Activated CD4-positive, alpha-beta T cell treated with anti-CD3 and anti-CD28 coated beads, Interleukin-2, amount 10 ng/mL, durations not matched to agents 24 days and 14 days (primary cell): Measurements from ENCODE around the gene ALG14. TPM values are rescaled to one million over a fixed set of nuclear protein-coding genes. Genes with fewer than 3 reads are reported as not detected.

Experiments used
- DNase-seq: peaks from one replicate; pipeline ENCODE4 v3.0.0; 2022
- H3K27ac Mint-ChIP-seq: one replicate; pipeline ENCODE4 v1.8.0; 2022; ENCODE audit warnings: mild to moderate bottlenecking, mixed read lengths
- H3K27me3 Mint-ChIP-seq: one replicate; pipeline ENCODE4 v1.8.0; 2022; ENCODE audit warnings: mixed read lengths
- H3K36me3 Mint-ChIP-seq: one replicate; pipeline ENCODE4 v1.8.0; 2022; ENCODE audit warnings: low read depth, mild to moderate bottlenecking, mixed read lengths
- H3K4me1 Mint-ChIP-seq: one replicate; pipeline ENCODE4 v1.8.0; 2021; ENCODE audit warnings: mixed read lengths
- H3K4me3 Mint-ChIP-seq: one replicate; pipeline ENCODE4 v1.8.0; 2022; ENCODE audit warnings: mild to moderate bottlenecking, moderate library complexity, mixed read lengths
- H3K9me3 Mint-ChIP-seq: one replicate; pipeline ENCODE4 v1.8.0; 2021; ENCODE audit warnings: mixed read lengths
- intact Hi-C: fragments of 100-400 bp; cut with micrococcal nuclease; formaldehyde crosslinking; loops from one replicate; pipeline ENCODE4 v1.15.1; 2023
- total RNA-seq: library from RNA; stranded (reverse); gene quantifications from 2 replicates; pipeline ENCODE4 v1.2.3, GENCODE V29; 2022

The ALG14 gene, protein sequence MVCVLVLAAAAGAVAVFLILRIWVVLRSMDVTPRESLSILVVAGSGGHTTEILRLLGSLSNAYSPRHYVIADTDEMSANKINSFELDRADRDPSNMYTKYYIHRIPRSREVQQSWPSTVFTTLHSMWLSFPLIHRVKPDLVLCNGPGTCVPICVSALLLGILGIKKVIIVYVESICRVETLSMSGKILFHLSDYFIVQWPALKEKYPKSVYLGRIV
- 1.7 and 2.1 TPM in 2 replicates for total RNA-seq

- Mint-ChIP-seq H3K27ac (peak within 1 kb of the TSS; percentile 94), H3K9me3 (no peaks in the 10 kb centered on the region), H3K27me3 (no peaks in the 10 kb centered on the region), H3K4me3 (peak within 1 kb of the TSS; percentile 91), H3K36me3 (no peaks in the 10 kb centered on the region), H3K4me1 (peaks cover 19% of the 10 kb centered on the region)
- DNase-seq = peak; percentile 97
- intact Hi-C loops = loop anchor here (1.0 to 2.0 kb wide), 2 partner anchors 162 to 654 kb away; partner anchors contain the start of genes ABCD3 and RWDD3
Measured at GRCh38 chr1:95072532-95073419, at the start of gene ALG14. ALG14 (minus strand) TSS chr1:95072951; CDS start chr1:95072898, 53 bp downstream.

DNA sequence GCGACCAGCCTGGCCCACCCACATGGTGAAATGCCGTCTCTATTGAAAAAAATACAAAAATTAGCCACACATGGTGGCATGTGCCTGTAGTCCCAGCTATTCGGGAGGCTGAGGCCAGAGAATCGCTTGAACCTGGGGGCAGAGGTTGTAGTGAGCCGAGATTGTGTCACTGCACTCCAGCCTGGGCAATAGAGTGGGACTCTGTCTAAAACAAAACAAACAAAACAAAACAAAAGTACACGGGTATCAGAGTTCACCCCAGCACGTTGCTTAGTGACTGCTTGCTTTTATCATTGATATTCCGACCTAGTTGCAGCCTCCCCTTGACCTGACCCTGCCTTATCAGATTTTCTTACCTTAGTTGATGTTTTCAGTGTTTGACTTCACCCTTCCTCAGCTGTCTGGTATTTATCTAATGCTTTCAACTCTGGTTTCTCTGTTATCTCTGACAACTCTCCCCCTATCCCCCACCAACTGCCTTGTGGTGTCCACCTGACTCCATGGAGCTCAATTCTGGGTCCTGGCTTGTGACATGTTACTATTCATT lies 49.5 kb upstream of the ALG14 start:
- no peak for DNase-seq
- no peaks in the 10 kb centered on the region for H3K9me3 Mint-ChIP-seq
- no peaks in the 10 kb centered on the region for H3K36me3 Mint-ChIP-seq
- H3K4me3 Mint-ChIP-seq = no peak overlapping the region
- intact Hi-C loops = no loop called here
- peaks cover 45% of the 10 kb centered on the region for H3K27me3 Mint-ChIP-seq
- peaks cover 4% of the 10 kb centered on the region for H3K4me1 Mint-ChIP-seq
- H3K27ac Mint-ChIP-seq = no peak overlapping the region

DNA sequence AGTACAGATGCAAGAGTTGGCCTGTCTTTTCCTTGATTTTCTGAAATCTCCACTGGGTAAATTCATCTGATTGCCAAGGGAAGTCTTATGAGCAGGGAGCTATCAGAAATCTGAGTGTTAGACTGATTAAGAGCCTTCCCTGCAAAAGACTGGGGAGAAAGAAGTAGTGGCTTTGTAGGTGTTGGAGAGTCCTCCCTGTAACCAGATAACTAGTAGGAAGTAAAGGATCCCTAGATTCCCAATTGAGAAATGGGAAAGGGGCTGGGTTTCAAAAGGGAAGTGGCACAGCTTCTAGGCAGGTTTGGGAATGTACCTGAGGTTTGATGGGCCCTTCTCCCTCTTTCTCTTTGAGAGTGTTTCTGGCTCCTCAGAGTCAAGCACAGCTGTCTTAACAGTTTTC lies 46.5 kb upstream of the ALG14 start:
- Mint-ChIP-seq H3K27me3 (peaks cover 57% of the 10 kb centered on the region), H3K4me1 (peaks cover 7% of the 10 kb centered on the region), H3K27ac (no peak overlapping the region), H3K9me3 (no peaks in the 10 kb centered on the region), H3K4me3 (no peak overlapping the region), H3K36me3 (no peaks in the 10 kb centered on the region)
- intact Hi-C loops = no loop called here
- DNase-seq = no peak

GRCh38 chr1:95118710-95119109 lies 46.0 kb upstream of the ALG14 start:
- Mint-ChIP-seq H3K36me3 (no peaks in the 10 kb centered on the region), H3K4me3 (peak overlapping the region; percentile 32), H3K4me1 (peaks cover 7% of the 10 kb centered on the region), H3K27ac (no peak overlapping the region), H3K27me3 (peaks cover 55% of the 10 kb centered on the region), H3K9me3 (no peaks in the 10 kb centered on the region)
- no peak for DNase-seq
- intact Hi-C loops = no loop called here

GRCh38 chr1:95118067-95118499 lies 45.3 kb upstream of the ALG14 start:
- peaks cover 56% of the 10 kb centered on the region for H3K27me3 Mint-ChIP-seq
- no peak overlapping the region for H3K27ac Mint-ChIP-seq
- H3K9me3 Mint-ChIP-seq = no peaks in the 10 kb centered on the region
- no peaks in the 10 kb centered on the region for H3K36me3 Mint-ChIP-seq
- no peak for DNase-seq
- H3K4me1 Mint-ChIP-seq = peaks cover 7% of the 10 kb centered on the region
- H3K4me3 Mint-ChIP-seq = peak overlapping the region; percentile 77
- intact Hi-C loops = no loop called here

DNA sequence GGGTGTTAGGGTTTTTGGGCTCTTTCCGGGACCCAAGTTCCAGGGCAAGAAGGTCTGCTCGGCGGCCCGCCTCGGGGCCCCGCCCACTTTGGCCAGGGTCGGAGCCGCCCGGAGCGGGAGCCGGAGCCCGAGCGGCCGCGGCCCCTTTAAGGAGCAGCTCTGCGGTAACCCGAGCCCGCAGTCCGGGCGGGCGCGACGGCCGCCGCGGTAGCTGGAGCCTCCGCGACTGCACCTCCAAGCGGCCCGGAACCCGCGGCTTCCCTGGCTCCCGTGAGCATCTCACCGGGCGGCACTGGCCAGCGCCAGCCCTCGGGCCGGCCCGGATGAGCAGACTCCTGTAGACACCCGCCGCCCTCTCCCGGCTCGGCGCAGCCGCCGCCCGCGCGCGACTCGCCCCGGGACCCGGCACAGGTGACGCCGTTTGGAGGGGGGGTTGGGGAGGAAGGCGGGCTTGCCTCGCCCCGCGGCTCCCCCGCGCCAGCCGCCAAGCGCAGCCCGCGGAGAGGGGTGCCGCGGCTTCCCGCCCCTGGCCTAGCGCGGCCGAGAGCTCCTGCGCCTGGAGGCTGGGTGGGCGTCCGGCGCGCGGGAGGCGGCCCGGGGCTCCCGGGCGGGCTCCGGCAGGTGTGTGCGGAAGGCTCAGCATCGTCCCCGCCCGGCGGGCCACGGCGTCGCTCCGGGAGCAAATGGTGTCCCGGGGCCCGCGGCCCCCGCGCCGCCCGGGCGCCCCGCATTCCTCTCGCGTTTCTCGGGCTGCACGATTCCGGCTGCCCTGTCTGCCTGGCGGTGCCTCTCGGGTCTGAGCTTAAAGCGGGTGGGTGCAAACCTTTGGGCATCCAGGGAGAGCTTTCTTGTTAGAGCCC lies 44.7 kb upstream of the ALG14 start, which contains the start of gene TLCD4:
TLCD4 (plus strand) TSS at position 149 of the 860 bp plus-strand sequence. CDS start 26,547 bp downstream, outside the sequence.
- intact Hi-C loops = loop anchor here (2.0 kb wide), 1 partner anchor 117 kb away; the partner anchor contains the start of gene RWDD3
- H3K27me3 Mint-ChIP-seq = peaks cover 55% of the 10 kb centered on the region

DNA sequence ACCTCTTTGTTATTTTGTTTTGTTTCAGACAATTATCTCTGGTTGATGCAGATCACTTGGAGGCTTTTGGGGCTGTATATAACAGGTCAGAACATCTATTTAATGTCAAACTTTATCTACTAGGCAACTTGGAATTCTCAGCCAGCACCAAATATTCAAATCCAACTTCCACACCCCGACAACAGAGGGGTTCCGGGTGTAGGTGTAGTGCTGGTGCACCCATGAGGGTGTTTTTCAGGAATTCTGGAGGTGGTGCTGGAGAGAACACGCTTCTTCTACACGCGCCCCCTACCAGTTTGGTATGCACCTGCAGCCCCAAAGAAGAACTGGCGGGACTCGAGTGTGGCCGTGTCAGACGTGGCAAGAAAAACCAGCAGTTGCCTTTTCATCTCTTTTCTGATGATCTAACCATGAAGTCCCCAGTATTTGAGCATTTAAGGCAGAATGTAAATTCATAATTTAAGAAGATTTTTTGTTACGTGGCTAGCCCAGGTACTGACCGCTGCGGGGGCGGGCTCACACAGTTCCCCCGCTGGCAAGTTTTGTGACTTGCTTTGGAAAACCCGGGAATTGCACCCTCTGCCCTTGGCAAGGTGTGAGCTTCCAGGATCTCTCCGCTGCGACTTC lies 43.9 kb upstream of the ALG14 start:
- Mint-ChIP-seq H3K27ac (no peak overlapping the region), H3K27me3 (peaks cover 58% of the 10 kb centered on the region), H3K36me3 (no peaks in the 10 kb centered on the region), H3K9me3 (no peaks in the 10 kb centered on the region), H3K4me3 (peak overlapping the region; percentile 81), H3K4me1 (peaks cover 7% of the 10 kb centered on the region)
- DNase-seq = peak; percentile 77
- intact Hi-C loops = loop anchor here (2.0 kb wide), 1 partner anchor 118 kb away; the partner anchor contains the start of gene RWDD3

More for the DNA sequence above, 44.7 kb upstream of the ALG14 start, which contains the start of gene TLCD4:
- Mint-ChIP-seq H3K9me3 (no peaks in the 10 kb centered on the region), H3K36me3 (no peaks in the 10 kb centered on the region), H3K4me3 (peak within 1 kb of the TSS; percentile 81), H3K4me1 (peaks cover 7% of the 10 kb centered on the region), H3K27ac (no peak within 1 kb of the TSS)
- peak; percentile 66 for DNase-seq

DNA sequence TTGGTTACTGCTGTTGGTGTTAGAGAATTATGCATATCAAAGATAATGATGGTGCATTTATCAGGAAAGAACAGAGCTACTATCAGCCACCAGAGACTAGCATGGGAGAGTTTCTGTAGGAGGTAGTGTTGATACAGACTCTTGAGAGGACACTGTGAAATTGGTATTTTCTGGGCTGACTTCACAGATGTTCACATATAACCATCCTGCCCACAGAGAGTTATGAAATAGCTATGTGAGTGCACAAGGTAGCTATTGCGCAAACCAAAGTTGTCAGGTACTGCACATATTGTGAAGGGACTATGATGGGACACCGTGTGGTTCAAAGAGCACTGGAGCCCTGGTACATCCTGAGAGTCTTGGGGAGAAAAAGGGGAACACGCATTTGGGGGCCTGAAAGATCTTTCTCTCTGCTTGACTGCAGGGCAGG lies 43.0 kb upstream of the ALG14 start:
- Mint-ChIP-seq H3K27me3 (peaks cover 55% of the 10 kb centered on the region), H3K4me3 (no peak overlapping the region), H3K36me3 (no peaks in the 10 kb centered on the region), H3K27ac (no peak overlapping the region), H3K9me3 (no peaks in the 10 kb centered on the region), H3K4me1 (peaks cover 7% of the 10 kb centered on the region)
- intact Hi-C loops = loop anchor here (2.0 kb wide), 1 partner anchor 119 kb away; the partner anchor contains the start of gene RWDD3
- no peak for DNase-seq

DNA sequence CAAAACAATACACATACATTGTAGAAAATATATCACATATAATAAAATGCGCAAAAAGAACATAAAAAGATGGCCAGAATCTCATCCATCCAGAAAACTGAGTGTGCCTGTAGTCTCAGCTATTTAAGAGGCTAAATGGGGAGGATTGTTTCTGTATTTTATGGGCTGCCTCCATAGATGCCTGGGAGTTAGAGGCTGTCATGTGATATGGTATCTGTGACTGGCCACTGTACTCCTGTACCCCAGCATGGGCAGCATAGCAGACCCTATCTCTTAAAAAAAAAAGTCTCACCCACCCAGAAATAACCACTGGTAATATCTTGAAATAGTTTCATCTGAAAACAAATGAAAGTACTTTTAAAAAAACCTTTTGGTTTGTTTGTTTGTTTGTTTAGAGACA lies 40.9 kb upstream of the ALG14 start:
- H3K27ac Mint-ChIP-seq = no peak overlapping the region
- H3K36me3 Mint-ChIP-seq = no peaks in the 10 kb centered on the region
- no peak for DNase-seq
- no peak overlapping the region for H3K4me3 Mint-ChIP-seq
- H3K4me1 Mint-ChIP-seq = peaks cover 7% of the 10 kb centered on the region
- H3K9me3 Mint-ChIP-seq = no peaks in the 10 kb centered on the region
- intact Hi-C loops = no loop called here
- peaks cover 36% of the 10 kb centered on the region for H3K27me3 Mint-ChIP-seq

DNA sequence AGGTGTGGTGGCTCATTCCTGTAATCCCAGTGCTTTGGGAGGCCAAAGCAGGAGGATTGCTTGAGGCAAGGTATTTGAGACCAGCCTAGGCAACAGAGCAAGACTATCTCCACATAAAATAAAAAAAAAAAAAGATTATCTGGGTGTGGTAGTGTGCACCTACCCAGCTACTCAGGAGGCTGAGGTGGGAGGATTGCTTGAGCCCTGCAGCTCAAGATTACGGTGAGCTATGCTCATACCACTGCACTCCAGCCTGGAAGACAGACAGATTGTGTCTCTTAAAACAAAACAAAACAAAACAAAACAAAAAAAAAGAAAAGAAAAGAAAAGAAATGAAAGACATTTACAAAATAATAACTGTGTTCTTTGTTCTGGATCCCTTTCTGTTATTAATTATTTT lies 38.3 kb upstream of the ALG14 start:
- no peaks in the 10 kb centered on the region for H3K36me3 Mint-ChIP-seq
- H3K4me3 Mint-ChIP-seq = no peak overlapping the region
- no peak overlapping the region for H3K27ac Mint-ChIP-seq
- intact Hi-C loops = no loop called here
- H3K27me3 Mint-ChIP-seq = peaks cover 20% of the 10 kb centered on the region
- no peaks in the 10 kb centered on the region for H3K4me1 Mint-ChIP-seq
- H3K9me3 Mint-ChIP-seq = no peaks in the 10 kb centered on the region
- no peak for DNase-seq

- H3K4me1 Mint-ChIP-seq = no peaks in the 10 kb centered on the region
- no peak overlapping the region for H3K27ac Mint-ChIP-seq
- intact Hi-C loops = no loop called here
- H3K27me3 Mint-ChIP-seq = peaks cover 13% of the 10 kb centered on the region
- H3K36me3 Mint-ChIP-seq = no peaks in the 10 kb centered on the region
- no peaks in the 10 kb centered on the region for H3K9me3 Mint-ChIP-seq
- H3K4me3 Mint-ChIP-seq = no peak overlapping the region
- DNase-seq = no peak
Measured at GRCh38 chr1:95108792-95109191, 36.0 kb upstream of the ALG14 start.

GRCh38 chr1:95098196-95098595 lies 25.4 kb upstream of the ALG14 start:
- no peak overlapping the region for H3K4me3 Mint-ChIP-seq
- H3K4me1 Mint-ChIP-seq = no peaks in the 10 kb centered on the region
- H3K27ac Mint-ChIP-seq = no peak overlapping the region
- no peak for DNase-seq
- intact Hi-C loops = no loop called here
- no peaks in the 10 kb centered on the region for H3K36me3 Mint-ChIP-seq
- H3K9me3 Mint-ChIP-seq = no peaks in the 10 kb centered on the region
- no peaks in the 10 kb centered on the region for H3K27me3 Mint-ChIP-seq

DNA sequence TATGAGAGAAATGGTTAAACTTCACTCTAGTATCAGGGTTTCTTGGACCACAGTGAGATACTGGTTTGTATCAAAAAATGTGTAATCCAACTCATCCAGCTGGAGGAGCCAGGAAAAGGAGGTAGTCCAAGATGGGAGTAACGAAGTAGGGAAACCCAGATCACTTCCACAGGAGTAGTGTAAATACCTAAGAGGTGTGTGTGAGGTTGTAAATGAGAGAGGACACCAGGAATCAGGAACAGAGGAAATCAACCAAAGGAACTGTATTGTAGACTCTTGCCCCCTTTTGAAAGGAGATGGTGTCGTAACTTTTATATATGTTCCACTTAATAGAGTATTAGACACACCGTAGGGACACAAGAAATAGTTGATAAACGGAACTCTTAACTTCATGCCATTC lies 24.7 kb upstream of the ALG14 start:
- Mint-ChIP-seq H3K36me3 (no peaks in the 10 kb centered on the region), H3K9me3 (no peaks in the 10 kb centered on the region), H3K27me3 (no peaks in the 10 kb centered on the region), H3K4me3 (no peak overlapping the region), H3K4me1 (no peaks in the 10 kb centered on the region), H3K27ac (no peak overlapping the region)
- DNase-seq = no peak
- intact Hi-C loops = no loop called here
